H1 (cell line): ENCODE results near the gene INHBC. TPM values are rescaled to one million over a fixed set of nuclear protein-coding genes. Genes with fewer than 3 reads are reported as not detected.

Experiments used
- CBX8 ChIP-seq: fragments of 300-800, 300-1000 bp; sonication (generic); IDR thresholded peaks from 2 replicates; pipeline ENCODE4 v1.7.1; 2016; ENCODE audit warnings: low read depth, low read length, borderline replicate concordance
- CEBPB ChIP-seq: IDR thresholded peaks from 2 replicates; pipeline ENCODE4 v1.6.1; 2012; ENCODE audit warnings: low read depth, low read length
- CHD7 ChIP-seq: fragments of 300-600 bp; sonication (generic); IDR thresholded peaks from 2 replicates; pipeline ENCODE4 v1.7.1; 2012; ENCODE audit warnings: low read length, moderate library complexity, mild to moderate bottlenecking, inconsistent platforms; ENCODE audit not compliant: insufficient replicate concordance
- CTBP2 ChIP-seq: IDR thresholded peaks from 2 replicates; pipeline ENCODE4 v1.7.0; 2011; ENCODE audit warnings: borderline replicate concordance, mild to moderate bottlenecking, moderate library complexity, mixed read lengths, low read length; ENCODE audit not compliant: insufficient read depth, insufficient read length
- EGR1 ChIP-seq: IDR thresholded peaks from 2 replicates; pipeline ENCODE4 v1.6.1; 2011; ENCODE audit warnings: low read depth, low read length, borderline replicate concordance
- FOSL1 ChIP-seq: IDR thresholded peaks from 2 replicates; pipeline ENCODE4 v1.6.1; 2011; ENCODE audit warnings: mild to moderate bottlenecking, low read depth, low read length, moderate library complexity; ENCODE audit not compliant: insufficient read depth
- JUN ChIP-seq: IDR thresholded peaks from 2 replicates; pipeline ENCODE4 v1.6.1; 2011; ENCODE audit warnings: low read depth, mild to moderate bottlenecking, improper control_type of control experiment, low read length
- KDM1A ChIP-seq: fragments of 200-600, 300-600 bp; sonication (generic); IDR thresholded peaks from 2 replicates; pipeline ENCODE4 v1.7.1; 2016; ENCODE audit warnings: mild to moderate bottlenecking, low read length, borderline replicate concordance
- RFX5 ChIP-seq: IDR thresholded peaks from 2 replicates; pipeline ENCODE4 v1.6.1; 2011; ENCODE audit warnings: low read depth, low read length, improper control_type of control experiment, borderline replicate concordance
- SP1 ChIP-seq: IDR thresholded peaks from 2 replicates; pipeline ENCODE4 v1.6.1; 2011; ENCODE audit warnings: low read depth, low read length
- SRF ChIP-seq: IDR thresholded peaks from 2 replicates; pipeline ENCODE4 v1.6.1; 2011; ENCODE audit warnings: mild to moderate bottlenecking, low read depth, low read length, moderate library complexity
- TBP ChIP-seq: IDR thresholded peaks from 2 replicates; pipeline ENCODE4 v1.6.1; 2011; ENCODE audit warnings: low read depth, low read length, improper control_type of control experiment
- polyA plus RNA-seq, 7 experiments: library from polyadenylated mRNA; depleted of rRNA in 3 of 7; stranded (reverse) in 5 of 7; unstranded in 2 of 7; fragments of >200 nt in 5 of 7; fragments of 200-250 nt in 2 of 7; gene quantifications; 1 replicate in 5 of 7; 2 replicates in 1 of 7; 4 replicates in 1 of 7; pipeline versions ENCODE4 v1.2.1 to v1.2.3, GENCODE V29; 2011 to 2013; ENCODE audit warnings: missing spikeins in 2 of 7, mixed read lengths in 2 of 7
- total RNA-seq: library from RNA; stranded (reverse); fragmentation: NEBNext Ultra II Directional; extraction: Animal tissue kit (Norgen Biotek cat#: 25700); gene quantifications from 2 replicates; pipeline ENCODE4 v1.2.1, GENCODE V29; 2021

INHBC gene
- total and polyA plus RNA-seq, 2 of the 8 experiments (the other 6 are each of a cell fraction or from before 2014, with no cell fraction given), result 0.15 TPM; not detected in 1

DNA sequence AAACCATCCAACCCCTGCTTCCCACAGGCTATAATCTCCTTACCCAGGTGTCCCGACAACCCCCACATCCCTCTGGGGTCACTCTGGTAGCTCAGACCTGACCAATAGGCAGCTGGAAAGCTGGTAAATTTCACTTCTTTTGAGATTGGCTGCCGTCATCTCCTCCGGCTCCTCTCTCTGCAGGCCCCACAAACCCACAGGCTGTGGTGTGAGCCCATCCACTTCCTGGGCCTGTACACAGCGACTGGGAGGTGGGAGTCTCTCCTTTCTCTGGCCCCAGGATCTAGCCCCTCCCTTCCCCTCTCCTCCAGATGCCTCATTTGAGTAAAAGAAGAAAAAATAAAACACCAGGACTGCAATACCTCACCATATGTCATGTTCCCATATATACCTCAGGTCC is 709 bp downstream of the INHBC start (continued):
- no peak for TF ChIP-seq CHD7
- no peak for TF ChIP-seq TBP
- TF ChIP-seq SRF, result no peak
- no peak for TF ChIP-seq RFX5
- no peak for TF ChIP-seq CBX8
- no peak for TF ChIP-seq JUN
- TF ChIP-seq CEBPB, result no peak
- TF ChIP-seq EGR1, result no peak
- TF ChIP-seq SP1, result no peak
- TF ChIP-seq KDM1A, result no peak
- TF ChIP-seq FOSL1, result no peak
- TF ChIP-seq CTBP2, result no peak
